ENCODE measurements around the gene PCDH11Y.
"Not testable (repeated sequence)": the region's sequence is repeated elsewhere in the genome, so short reads cannot be mapped to it uniquely, and the experiment has no call there.

The PCDH11Y gene

GRCh38 chrY:5000057-5000456 lies at the start of gene PCDH11Y:
Gene PCDH11Y, plus strand, starts transcription at chrY:5000296. Its CDS starts 56,804 bp downstream, at chrY:5057100.
- DNase-seq (ENCODE audit: low spot score), result not testable (repeated sequence)

GRCh38 chrY:4967894-4968293 lies 32.2 kb upstream of the PCDH11Y start:
- DNase-seq (ENCODE audit: low spot score), result not testable (repeated sequence)

- not testable (repeated sequence) for DNase-seq (ENCODE audit: low spot score)
Observed at GRCh38 chrY:4991743-4992400, 8.2 kb upstream of the PCDH11Y start.

- not testable (repeated sequence) for DNase-seq (ENCODE audit: low spot score)
Observed at GRCh38 chrY:4994892-4995291, 5.2 kb upstream of the PCDH11Y start.

- DNase-seq (ENCODE audit: low spot score), result not testable (repeated sequence)
Observed at GRCh38 chrY:5002476-5003184, 2.5 kb downstream of the PCDH11Y start.

- not testable (repeated sequence) for DNase-seq (ENCODE audit: low spot score)
Observed at GRCh38 chrY:5038972-5039523, 39.0 kb downstream of the PCDH11Y start.

GRCh38 chrY:5083017-5083416 lies 82.9 kb downstream of the PCDH11Y start:
- DNase-seq (ENCODE audit: low spot score), result not testable (repeated sequence)

GRCh38 chrY:5182998-5183397 lies 182.9 kb downstream of the PCDH11Y start:
- not testable (repeated sequence) for DNase-seq (ENCODE audit: low spot score)

- not testable (repeated sequence) for DNase-seq (ENCODE audit: low spot score)
Observed at GRCh38 chrY:5215116-5215515, 215.0 kb downstream of the PCDH11Y start.

- DNase-seq (ENCODE audit: low spot score), result not testable (repeated sequence)
Observed at GRCh38 chrY:5324931-5325330, 324.8 kb downstream of the PCDH11Y start.

- not testable (repeated sequence) for DNase-seq (ENCODE audit: low spot score)
Observed at GRCh38 chrY:5342220-5342619, 342.1 kb downstream of the PCDH11Y start.

- not testable (repeated sequence) for DNase-seq (ENCODE audit: low spot score)
Observed at GRCh38 chrY:5543705-5544104, 543.6 kb downstream of the PCDH11Y start.

- not testable (repeated sequence) for DNase-seq (ENCODE audit: low spot score)
Observed at GRCh38 chrY:5638589-5638988, 638.5 kb downstream of the PCDH11Y start.

- not testable (repeated sequence) for DNase-seq (ENCODE audit: low spot score)
Observed at GRCh38 chrY:5679265-5679664, 679.2 kb downstream of the PCDH11Y start.

- not testable (repeated sequence) for DNase-seq (ENCODE audit: low spot score)
Observed at GRCh38 chrY:5708727-5709126, 708.6 kb downstream of the PCDH11Y start.

- not testable (repeated sequence) for DNase-seq (ENCODE audit: low spot score)
Observed at GRCh38 chrY:5709788-5710381, 709.8 kb downstream of the PCDH11Y start.

GRCh38 chrY:5761403-5761802 lies 761.3 kb downstream of the PCDH11Y start:
- not testable (repeated sequence) for DNase-seq (ENCODE audit: low spot score)

GRCh38 chrY:5776485-5776884 lies 776.4 kb downstream of the PCDH11Y start:
- not testable (repeated sequence) for DNase-seq (ENCODE audit: low spot score)
